Skeletal muscle satellite cell (primary cell): ENCODE data around the gene PPP3R2.

Experiments
- H3K27me3 ChIP-seq: 2 replicates; pipeline ENCODE4 v1.7.0; 2013; ENCODE audit warnings: low read length; ENCODE audit not compliant: control insufficient read depth, insufficient read depth
- H3K36me3 ChIP-seq: 2 replicates; pipeline ENCODE4 v1.7.0; 2013; ENCODE audit warnings: mild to moderate bottlenecking, control low read depth, low read length; ENCODE audit not compliant: insufficient read depth
- H3K4me1 ChIP-seq: 2 replicates; pipeline ENCODE4 v1.7.0; 2013; ENCODE audit warnings: low read length; ENCODE audit not compliant: control insufficient read depth, insufficient read depth
- H3K4me2 ChIP-seq: 2 replicates; pipeline ENCODE4 v1.7.0; 2013; ENCODE audit warnings: mild to moderate bottlenecking, low read length
- H3K4me3 ChIP-seq: 2 replicates; pipeline ENCODE4 v1.7.0; 2013; ENCODE audit warnings: low read length
- H3K9ac ChIP-seq: 2 replicates; pipeline ENCODE4 v1.7.0; 2013; ENCODE audit warnings: mild to moderate bottlenecking, low read depth, low read length, moderate library complexity
- H3K9me3 ChIP-seq: replicated peaks from 2 replicates; pipeline ENCODE4 v1.7.0; 2013; ENCODE audit warnings: mild to moderate bottlenecking, control low read depth, low read length

PPP3R2 gene

DNA sequence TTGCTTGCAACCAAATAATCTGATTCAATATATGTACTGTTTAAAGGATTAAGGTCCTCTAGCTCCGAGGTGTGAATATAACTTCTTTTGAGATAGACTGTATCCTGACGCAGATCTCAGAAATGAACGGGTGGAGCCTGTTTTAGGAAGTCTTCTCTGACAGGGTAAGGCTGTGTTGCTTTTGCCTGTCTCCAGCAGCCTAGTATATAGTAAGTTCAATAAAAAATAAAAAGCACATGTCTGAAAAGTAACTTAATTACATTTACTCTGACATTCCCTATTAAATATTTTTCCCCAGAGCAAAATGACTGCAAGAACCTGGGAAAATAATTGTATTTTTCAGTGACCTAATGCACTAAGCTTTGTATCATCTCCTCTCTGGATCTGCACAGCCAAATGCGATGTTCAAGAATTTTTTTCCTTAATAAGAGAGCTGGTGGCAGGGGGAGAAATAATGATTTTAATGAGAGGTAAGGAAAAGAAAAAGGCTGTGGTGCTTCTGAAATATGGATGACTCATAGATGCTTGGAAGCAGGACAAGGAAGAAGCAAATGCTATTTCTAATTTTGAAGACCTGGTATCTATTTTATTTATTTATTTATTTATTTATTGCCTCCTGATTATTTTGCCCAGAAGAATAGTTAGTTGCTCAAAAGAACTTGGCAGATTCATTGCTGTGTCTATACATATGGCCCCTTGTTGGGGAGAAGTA lies 7.3 kb downstream of the PPP3R2 start:
- no peaks in the 10 kb centered on the region for H3K27me3 ChIP-seq

GRCh38 chr9:101586651-101587050 lies 8.1 kb downstream of the PPP3R2 start:
- H3K27me3 ChIP-seq = no peaks in the 10 kb centered on the region
- no peak overlapping the region for H3K4me2 ChIP-seq
- H3K4me3 ChIP-seq = no peak overlapping the region
- H3K9ac ChIP-seq = no peak overlapping the region
- H3K36me3 ChIP-seq = no peaks in the 10 kb centered on the region
- no peaks in the 10 kb centered on the region for H3K9me3 ChIP-seq
- peaks cover 16% of the 10 kb centered on the region for H3K4me1 ChIP-seq

More for the DNA sequence above, 7.3 kb downstream of the PPP3R2 start:
- Histone ChIP-seq H3K9ac (no peak overlapping the region), H3K4me2 (no peak overlapping the region), H3K36me3 (no peaks in the 10 kb centered on the region), H3K4me1 (peaks cover 9% of the 10 kb centered on the region), H3K9me3 (no peaks in the 10 kb centered on the region), H3K4me3 (no peak overlapping the region)

DNA sequence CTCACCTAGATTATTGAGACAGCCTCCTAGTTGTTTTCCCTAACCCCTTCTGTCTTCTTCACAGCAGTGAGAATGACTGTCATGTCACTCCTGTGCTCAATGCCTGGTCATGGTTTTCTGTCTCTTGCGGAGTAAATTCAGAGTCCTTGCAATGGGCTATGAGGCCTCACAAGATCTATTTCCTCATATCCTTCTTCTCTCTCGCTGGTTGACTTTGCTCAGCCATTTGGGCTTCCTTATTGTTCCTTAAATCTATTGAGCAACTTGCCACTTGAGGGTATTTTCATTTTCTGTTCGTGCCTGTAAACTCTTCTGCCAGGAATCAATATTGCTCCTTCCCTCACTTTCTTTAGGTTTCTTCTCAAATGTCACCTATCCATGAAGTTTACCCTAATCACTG lies 9.0 kb downstream of the PPP3R2 start:
- Histone ChIP-seq H3K4me1 (peaks cover 16% of the 10 kb centered on the region), H3K27me3 (no peaks in the 10 kb centered on the region), H3K4me3 (no peak overlapping the region), H3K9me3 (no peaks in the 10 kb centered on the region), H3K9ac (no peak overlapping the region), H3K4me2 (no peak overlapping the region), H3K36me3 (no peaks in the 10 kb centered on the region)

DNA sequence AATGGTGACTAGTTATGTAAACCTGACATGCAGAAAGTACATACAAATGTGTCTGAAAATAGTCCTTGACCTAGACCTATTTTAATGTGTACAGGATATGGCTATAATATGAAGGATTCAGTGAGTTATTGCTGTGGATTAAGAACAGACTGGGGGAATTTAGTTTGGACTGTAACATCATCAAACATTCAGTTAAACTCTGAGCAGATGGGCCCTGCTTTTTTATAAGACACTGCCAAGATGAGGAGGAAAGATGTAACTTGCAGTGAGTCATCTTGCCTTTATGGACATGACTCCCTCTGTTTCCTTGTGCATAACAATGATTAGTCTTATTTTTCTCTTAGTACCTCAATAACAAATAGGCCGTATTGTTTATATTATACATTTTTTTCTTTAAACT lies 12.2 kb downstream of the PPP3R2 start:
- H3K4me3 ChIP-seq = no peak overlapping the region
- H3K4me1 ChIP-seq = peaks cover 11% of the 10 kb centered on the region
- H3K36me3 ChIP-seq = no peaks in the 10 kb centered on the region
- H3K9ac ChIP-seq = no peak overlapping the region
- H3K9me3 ChIP-seq = no peaks in the 10 kb centered on the region
- H3K27me3 ChIP-seq = no peaks in the 10 kb centered on the region
- H3K4me2 ChIP-seq = no peak overlapping the region

DNA sequence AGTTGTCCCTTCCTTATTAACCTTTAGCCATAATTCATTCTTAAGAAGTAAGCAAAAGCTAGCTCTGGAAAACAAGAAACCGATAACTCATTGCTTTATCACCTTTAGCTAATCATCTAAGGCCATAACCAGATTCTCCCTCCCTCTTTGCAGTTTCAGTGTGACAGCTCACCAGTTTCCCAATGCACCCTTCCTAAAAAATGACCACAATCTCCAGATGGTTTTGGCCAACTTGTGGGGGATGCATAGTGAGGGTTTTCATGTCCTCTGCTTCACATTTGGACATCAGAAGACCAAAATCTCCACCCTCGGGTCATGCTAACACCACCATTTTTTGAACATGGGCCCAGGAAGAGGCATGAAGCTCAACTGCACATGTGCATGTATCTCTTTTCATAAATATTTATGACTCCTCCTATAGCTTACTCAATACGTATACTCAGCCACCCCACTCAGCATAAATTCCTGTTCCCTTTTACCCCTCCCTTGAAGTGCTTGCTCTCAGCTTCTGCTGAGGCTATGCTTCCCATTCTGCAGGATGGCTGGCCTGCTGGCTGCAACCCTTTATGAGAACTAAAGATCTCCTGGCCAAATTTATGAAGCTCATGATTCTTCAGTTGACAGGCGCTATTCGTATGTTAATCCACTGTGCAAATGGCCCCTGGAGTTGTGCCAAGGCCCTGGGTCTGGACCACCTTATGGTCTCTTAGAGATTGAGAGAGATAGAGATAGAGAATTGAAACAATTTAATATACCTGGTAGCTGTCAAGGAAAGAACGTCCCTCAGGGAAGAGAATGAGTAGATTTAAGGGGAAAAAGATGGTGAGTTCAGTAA lies 14.8 kb downstream of the PPP3R2 start:
- peaks cover 11% of the 10 kb centered on the region for H3K4me1 ChIP-seq
- H3K9me3 ChIP-seq = no peaks in the 10 kb centered on the region
- H3K9ac ChIP-seq = no peak overlapping the region
- H3K36me3 ChIP-seq = no peaks in the 10 kb centered on the region
- H3K27me3 ChIP-seq = no peaks in the 10 kb centered on the region
- no peak overlapping the region for H3K4me3 ChIP-seq
- H3K4me2 ChIP-seq = no peak overlapping the region

- Histone ChIP-seq H3K4me3 (no peak overlapping the region), H3K4me1 (peaks cover 11% of the 10 kb centered on the region), H3K27me3 (no peaks in the 10 kb centered on the region), H3K9ac (no peak overlapping the region), H3K36me3 (no peaks in the 10 kb centered on the region), H3K4me2 (no peak overlapping the region), H3K9me3 (no peaks in the 10 kb centered on the region)
Measured at GRCh38 chr9:101578378-101578777, 16.4 kb downstream of the PPP3R2 start.

- no peaks in the 10 kb centered on the region for H3K4me1 ChIP-seq
- no peak overlapping the region for H3K4me2 ChIP-seq
- H3K9me3 ChIP-seq = no peaks in the 10 kb centered on the region
Measured at GRCh38 chr9:101574731-101575333, 19.9 kb downstream of the PPP3R2 start.

DNA sequence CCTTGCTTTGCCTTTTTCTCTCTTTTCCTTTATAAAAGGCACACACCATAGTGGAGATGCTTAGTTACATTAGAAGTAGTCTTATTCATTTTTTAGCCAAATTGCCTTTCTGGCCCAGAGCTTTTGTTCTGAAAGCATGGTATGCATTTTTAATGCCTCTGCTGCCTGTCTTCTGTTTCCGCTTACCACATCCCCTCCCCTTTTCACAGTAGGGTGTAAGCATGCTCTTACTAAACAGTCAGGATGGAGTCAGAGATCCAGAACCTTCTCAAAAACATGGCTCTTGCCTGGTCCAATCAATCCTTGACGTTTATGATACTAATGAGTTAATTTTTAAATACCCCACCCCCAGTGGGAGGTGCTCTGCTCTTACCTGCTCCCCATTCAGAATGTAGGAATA lies 22.5 kb downstream of the PPP3R2 start:
- no peak overlapping the region for H3K4me3 ChIP-seq
- no peaks in the 10 kb centered on the region for H3K27me3 ChIP-seq
- H3K4me1 ChIP-seq = no peaks in the 10 kb centered on the region
- H3K9ac ChIP-seq = no peak overlapping the region
- H3K36me3 ChIP-seq = no peaks in the 10 kb centered on the region
- no peaks in the 10 kb centered on the region for H3K9me3 ChIP-seq
- no peak overlapping the region for H3K4me2 ChIP-seq

More at GRCh38 chr9:101574731-101575333, 19.9 kb downstream of the PPP3R2 start:
- H3K27me3 ChIP-seq = no peaks in the 10 kb centered on the region
- H3K9ac ChIP-seq = no peak overlapping the region
- H3K4me3 ChIP-seq = no peak overlapping the region
- H3K36me3 ChIP-seq = no peaks in the 10 kb centered on the region

GRCh38 chr9:101571114-101571513 lies 23.7 kb downstream of the PPP3R2 start:
- H3K4me1 ChIP-seq = no peaks in the 10 kb centered on the region
- no peak overlapping the region for H3K4me3 ChIP-seq

DNA sequence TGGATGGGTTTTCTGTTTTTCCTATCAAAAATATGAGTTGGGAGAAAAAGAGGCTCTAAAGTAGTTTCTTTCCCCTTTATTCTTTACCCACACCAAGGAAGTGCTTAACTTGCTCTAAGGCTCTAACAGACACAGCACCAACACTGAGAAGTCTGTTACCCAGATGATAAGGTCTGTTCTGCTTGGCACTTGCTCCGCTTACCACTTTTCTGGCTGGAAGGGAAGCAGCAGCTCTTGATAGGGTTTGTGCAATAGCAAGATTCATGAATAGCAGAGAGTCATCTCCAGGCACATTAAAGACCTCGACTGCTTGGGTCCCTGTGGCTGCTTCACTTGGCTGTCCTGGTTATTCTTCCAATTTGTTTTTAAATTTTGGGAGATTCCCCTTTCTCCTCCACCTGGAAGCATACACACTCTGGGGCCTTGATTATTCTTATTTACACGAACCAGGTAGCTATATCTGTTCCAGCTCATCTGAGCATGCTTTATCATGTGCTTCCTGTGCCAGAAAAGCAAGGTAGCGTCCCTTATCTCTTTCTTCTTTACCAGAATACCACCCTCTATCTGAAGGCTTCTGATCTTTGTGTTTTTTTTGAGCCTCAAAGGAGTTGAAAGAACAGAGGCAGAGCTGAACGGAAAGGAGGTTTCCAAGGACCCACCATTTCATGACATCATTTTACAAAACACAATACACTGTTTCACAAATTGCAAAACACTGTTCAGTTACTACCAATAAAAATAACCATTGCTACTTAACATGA lies 24.8 kb downstream of the PPP3R2 start:
- H3K4me1 ChIP-seq = no peaks in the 10 kb centered on the region
- no peak overlapping the region for H3K9ac ChIP-seq
- H3K4me3 ChIP-seq = no peak overlapping the region
- peaks cover 5% of the 10 kb centered on the region for H3K36me3 ChIP-seq
- no peak overlapping the region for H3K4me2 ChIP-seq
- H3K9me3 ChIP-seq = no peaks in the 10 kb centered on the region
- no peaks in the 10 kb centered on the region for H3K27me3 ChIP-seq

More at GRCh38 chr9:101571114-101571513, 23.7 kb downstream of the PPP3R2 start:
- H3K4me2 ChIP-seq = no peak overlapping the region
- no peaks in the 10 kb centered on the region for H3K9me3 ChIP-seq
- no peak overlapping the region for H3K9ac ChIP-seq
- H3K36me3 ChIP-seq = no peaks in the 10 kb centered on the region
- no peaks in the 10 kb centered on the region for H3K27me3 ChIP-seq

DNA sequence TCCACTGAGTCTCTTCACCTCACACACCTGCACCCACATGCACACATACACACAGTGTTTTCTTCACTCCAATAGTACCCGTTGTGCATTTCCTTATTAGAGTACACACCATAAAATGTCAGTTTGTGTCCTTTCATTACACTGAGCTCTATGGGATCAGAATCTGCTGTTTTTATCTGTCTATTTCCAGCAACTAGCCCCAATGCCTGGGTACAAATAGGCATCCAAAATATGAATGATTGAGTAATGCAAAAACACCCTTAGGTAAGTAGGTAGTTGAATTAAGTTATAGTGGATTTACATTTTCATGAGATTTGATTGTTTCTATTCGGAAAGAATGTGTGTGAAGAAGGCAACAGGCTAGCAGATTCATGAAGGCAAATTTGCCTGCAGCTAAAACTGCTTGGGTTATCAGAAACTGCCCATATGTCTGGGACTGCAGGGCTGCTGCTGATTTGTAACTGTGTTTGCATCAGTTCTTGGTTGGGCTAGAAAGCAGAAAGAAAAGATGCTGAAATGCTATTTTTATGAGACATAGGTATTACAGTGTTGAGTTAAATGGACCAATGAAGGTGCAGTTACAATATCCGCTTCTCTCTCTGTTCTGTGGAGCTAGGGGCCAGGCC lies 26.9 kb downstream of the PPP3R2 start:
- H3K4me1 ChIP-seq = peaks cover under 1% of the 10 kb centered on the region
- no peak overlapping the region for H3K4me2 ChIP-seq
- H3K27me3 ChIP-seq = no peaks in the 10 kb centered on the region
- peaks cover 7% of the 10 kb centered on the region for H3K36me3 ChIP-seq
- H3K9me3 ChIP-seq = no peaks in the 10 kb centered on the region
- no peak overlapping the region for H3K4me3 ChIP-seq
- H3K9ac ChIP-seq = no peak overlapping the region
